NCI-H2081 (cell line): Measurements from ENCODE around the gene SERPINI2.

Source experiments
- DNase-seq, 2 experiments: peaks; one replicate each; lab custom pipeline; 2025; lab: John Stamatoyannopoulos, UW

SERPINI2 gene

GRCh38 chr3:167473863-167474262 is at the start of gene SERPINI2:
Gene SERPINI2, minus strand, starts transcription at chr3:167474042. Its CDS starts 2,208 bp downstream, at chr3:167471834.
- no peak for DNase-seq

- no peak for DNase-seq
These were observed 47.1 kb upstream of the SERPINI2 start for GRCh38 chr3:167521006-167521355.

GRCh38 chr3:167520266-167521005 is 46.6 kb upstream of the SERPINI2 start:
- no peak for DNase-seq

- no peak for DNase-seq
These were observed 34.1 kb upstream of the SERPINI2 start for GRCh38 chr3:167507954-167508353.

DNA sequence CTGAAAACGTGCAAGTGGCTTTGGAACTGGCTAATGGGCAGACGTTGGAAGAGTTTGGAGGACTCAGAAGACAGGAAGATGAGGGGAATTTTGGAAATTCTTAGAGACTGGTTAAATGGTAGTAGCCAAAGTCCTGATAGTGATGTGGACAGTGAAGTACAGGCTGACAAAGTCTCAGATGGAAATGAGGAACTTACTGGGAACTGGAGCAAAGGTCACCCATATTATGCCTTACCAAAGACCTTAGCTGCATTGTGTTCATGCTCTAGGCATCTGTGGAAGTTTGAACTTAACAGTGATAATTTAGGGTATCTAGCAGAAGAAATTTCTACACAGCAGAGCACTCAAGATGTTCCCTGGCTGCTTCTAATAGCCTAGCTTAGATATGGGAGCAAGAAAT is 28.6 kb upstream of the SERPINI2 start:
- no peak for DNase-seq

DNA sequence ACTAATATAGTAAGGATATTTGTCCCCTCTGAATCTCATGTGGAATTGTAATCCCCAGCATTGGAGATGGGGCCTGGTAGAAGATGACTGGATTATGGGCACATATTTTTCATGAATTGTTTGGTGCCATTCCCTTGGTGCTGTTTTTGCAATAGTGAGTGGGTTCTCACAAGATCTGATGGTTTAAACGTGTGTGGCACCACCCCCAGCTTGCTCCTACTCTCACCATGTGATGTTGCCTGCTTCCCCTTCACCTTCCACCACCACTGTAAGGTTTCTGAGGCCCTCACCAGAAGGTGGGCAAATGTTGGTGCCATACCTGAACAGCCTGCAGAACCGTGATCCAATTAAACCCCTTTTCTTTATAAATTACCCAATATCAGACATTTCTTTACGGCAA is 28.1 kb upstream of the SERPINI2 start:
- DNase-seq = no peak

- DNase-seq = no peak
These were observed 24.1 kb upstream of the SERPINI2 start for GRCh38 chr3:167497903-167498302.

DNA sequence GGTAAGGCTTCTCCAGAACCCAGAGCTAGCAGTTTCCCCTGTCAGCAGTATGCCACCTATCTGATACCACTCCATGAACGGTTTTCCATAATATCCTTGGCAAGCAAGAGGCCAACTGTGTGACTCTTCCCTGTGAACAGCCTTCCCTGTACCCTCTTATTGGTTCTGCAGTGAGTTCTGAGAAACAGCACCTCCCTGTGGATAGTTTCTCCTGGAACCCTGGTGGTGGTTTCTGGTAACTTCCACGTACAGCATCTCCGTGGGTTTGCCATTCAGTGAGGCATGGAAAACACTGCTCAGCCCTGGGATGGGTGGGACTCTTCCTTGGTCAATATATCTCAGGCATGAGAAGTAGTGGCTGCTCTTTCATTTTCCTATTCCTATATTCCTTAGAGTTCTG is 19.4 kb upstream of the SERPINI2 start:
- no peak for DNase-seq

- DNase-seq = no peak
These were observed 17.8 kb upstream of the SERPINI2 start for GRCh38 chr3:167491621-167492020.

- no peak for DNase-seq
These were observed 15.7 kb upstream of the SERPINI2 start for GRCh38 chr3:167489571-167489970.

GRCh38 chr3:167487556-167487955 is 13.7 kb upstream of the SERPINI2 start:
- DNase-seq = no peak

DNA sequence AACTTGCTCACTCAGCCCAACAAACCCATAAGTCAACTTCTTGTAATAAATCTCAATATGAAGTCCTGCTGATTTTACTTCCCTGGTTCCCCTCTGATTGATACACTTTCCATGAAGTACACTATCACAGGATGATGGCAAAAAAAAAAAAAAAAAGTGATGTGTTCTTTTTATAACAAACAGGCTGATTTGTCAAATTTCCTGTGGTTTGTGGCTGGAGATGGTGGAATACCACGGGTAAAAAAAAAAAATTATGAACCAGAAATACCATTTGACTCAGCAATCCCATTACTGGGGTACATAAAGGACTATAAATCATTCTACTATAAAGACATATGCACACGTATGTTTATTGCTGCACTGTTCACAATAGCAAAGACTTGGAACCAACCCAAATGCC is 10.7 kb upstream of the SERPINI2 start:
- DNase-seq = no peak

DNA sequence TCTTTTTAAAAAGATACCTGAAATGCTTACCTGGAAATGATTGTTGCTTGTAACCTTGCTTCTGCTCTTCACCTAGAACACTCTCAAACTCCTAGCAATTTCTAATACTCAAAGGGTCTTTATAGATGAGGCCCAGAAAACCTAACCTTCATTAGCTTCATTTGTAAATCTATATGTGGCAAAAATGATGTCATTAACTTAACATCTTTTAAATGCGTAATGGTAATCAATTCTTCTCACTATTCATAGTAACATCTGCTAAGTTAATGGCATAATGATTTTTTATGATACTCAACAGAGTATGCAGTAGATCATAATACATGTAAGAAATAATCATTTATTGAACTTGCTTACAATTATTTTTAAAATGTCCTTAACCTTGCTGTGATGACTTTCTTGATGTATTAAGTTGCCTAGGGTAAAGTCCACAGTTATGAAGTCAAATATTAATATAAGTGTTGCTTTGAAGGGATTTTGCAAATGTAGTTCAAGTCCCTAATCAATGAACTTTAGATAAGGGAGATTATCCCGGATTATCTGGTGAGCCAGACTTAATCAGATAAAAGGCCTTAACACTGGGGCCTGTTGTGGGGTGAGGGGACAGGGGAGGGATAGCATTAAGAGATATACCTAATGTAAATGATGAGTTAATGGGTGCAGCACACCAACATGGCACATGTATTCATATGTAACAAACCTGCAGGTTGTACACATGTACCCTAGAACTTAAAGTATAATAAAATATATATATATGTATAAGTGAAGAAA is 10.1 kb upstream of the SERPINI2 start:
- DNase-seq = no peak

DNA sequence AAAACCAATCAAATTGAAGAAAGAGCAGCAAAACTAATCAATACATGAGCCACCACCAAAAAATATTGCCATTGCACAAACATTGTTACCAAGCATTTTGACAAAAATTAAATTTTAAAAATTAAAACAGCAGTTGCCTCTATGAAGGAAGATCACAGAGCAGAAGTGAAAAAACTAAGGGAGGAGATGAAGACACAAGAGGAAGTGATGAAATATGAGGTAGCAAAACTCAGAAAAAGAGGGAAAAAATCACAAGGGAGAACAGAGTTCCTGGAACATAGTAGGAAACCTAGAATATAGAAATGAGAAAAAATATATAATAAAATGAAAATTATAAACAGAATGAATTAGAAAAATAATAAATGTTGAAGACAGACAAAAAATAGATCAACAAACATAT is 7.3 kb upstream of the SERPINI2 start:
- DNase-seq = no peak

DNA sequence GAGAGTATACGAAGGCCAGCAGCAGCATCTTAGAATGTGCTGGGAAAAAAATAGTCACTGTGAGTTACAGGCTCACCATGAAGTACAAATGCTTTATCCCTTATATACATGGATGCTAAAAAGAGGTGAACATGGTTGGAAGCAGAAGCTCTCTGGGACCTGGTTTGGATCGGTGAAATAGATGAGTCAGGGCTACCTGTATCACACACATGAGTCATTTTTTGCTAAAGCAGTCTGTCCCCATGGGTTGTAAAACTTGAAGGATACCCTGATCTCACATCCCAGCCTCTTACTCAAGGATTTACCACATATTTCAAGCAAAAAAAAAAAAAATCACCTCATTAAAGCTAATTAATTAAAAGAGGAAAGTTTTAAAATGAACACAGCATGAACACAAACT is 6.9 kb upstream of the SERPINI2 start:
- DNase-seq = no peak

- DNase-seq = no peak
These were observed 4.5 kb downstream of the SERPINI2 start for GRCh38 chr3:167469381-167469780.

- DNase-seq = no peak
These were observed 5.8 kb downstream of the SERPINI2 start for GRCh38 chr3:167467848-167468611.

- DNase-seq = no peak
These were observed 6.9 kb downstream of the SERPINI2 start for GRCh38 chr3:167466966-167467365.

- no peak for DNase-seq
These were observed 17.6 kb downstream of the SERPINI2 start for GRCh38 chr3:167456157-167456799.

- no peak for DNase-seq
These were observed 20.0 kb downstream of the SERPINI2 start for GRCh38 chr3:167453815-167454214.

DNA sequence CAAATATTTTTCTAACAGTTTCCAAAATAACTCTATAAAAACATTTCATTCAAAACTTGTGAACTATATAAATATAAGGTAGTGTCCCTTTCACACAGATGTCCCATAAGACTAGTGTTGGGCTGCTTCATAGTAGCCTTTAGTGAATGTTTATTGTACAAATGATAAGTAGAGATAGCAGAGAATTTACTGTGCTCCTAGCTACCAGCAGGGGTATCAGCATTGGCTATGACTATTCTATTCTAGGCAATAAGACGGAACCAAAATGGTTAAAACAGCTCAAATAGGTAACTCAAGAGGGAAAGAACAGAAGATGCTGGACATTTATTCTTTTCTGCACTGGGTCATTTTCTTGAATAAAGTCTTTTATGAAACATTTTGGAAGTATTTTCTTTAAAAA is 22.6 kb downstream of the SERPINI2 start:
- no peak for DNase-seq

- no peak for DNase-seq
These were observed 23.2 kb downstream of the SERPINI2 start for GRCh38 chr3:167450675-167451074.
